Calu3 (cell line): Measurements from ENCODE around the gene PODXL. TPM values are rescaled to one million over a fixed set of nuclear protein-coding genes. Genes with fewer than 3 reads are reported as not detected.

Source experiments
- BruUV-seq: library from RNA; stranded (reverse); fragments of 400-500 nt; replicated peaks from 2 replicates; lab custom pipeline; 2021; lab: Mats Ljungman, UMichigan
- CTCF ChIA-PET: fragments of 300-600 bp; sonication (Branson Sonifier 250); formaldehyde crosslinking; loops from one replicate; lab custom pipeline; 2022; ENCODE audit warnings: antibody characterized with exemption; lab: Charles Lee
- DNase-seq: peaks from one replicate; pipeline ENCODE4 v3.0.0; 2022
- H3K27ac Mint-ChIP-seq: one replicate; pipeline ENCODE4 v1.8.0; 2022; ENCODE audit warnings: mixed read lengths; ENCODE audit not compliant: unreplicated experiment
- H3K27me3 Mint-ChIP-seq: one replicate; pipeline ENCODE4 v1.8.0; 2022; ENCODE audit warnings: mixed read lengths; ENCODE audit not compliant: unreplicated experiment
- H3K36me3 Mint-ChIP-seq: one replicate; pipeline ENCODE4 v1.8.0; 2022; ENCODE audit warnings: mild to moderate bottlenecking, moderate library complexity, mixed read lengths; ENCODE audit not compliant: insufficient read depth, unreplicated experiment
- H3K4me1 Mint-ChIP-seq: one replicate; pipeline ENCODE4 v1.8.0; 2022; ENCODE audit warnings: mild to moderate bottlenecking, low read depth, mixed read lengths; ENCODE audit not compliant: unreplicated experiment
- H3K4me3 Mint-ChIP-seq: one replicate; pipeline ENCODE4 v1.8.0; 2022; ENCODE audit warnings: mild to moderate bottlenecking, low read depth, moderate library complexity, mixed read lengths; ENCODE audit not compliant: unreplicated experiment
- H3K9me3 Mint-ChIP-seq: one replicate; pipeline ENCODE4 v1.8.0; 2022; ENCODE audit warnings: low read depth, mixed read lengths; ENCODE audit not compliant: unreplicated experiment
- intact Hi-C: fragments of 100-400 bp; cut with micrococcal nuclease; formaldehyde crosslinking; loops from one replicate; pipeline ENCODE4 v1.10.0; 2022; ENCODE audit not compliant: unreplicated experiment
- total RNA-seq: library from RNA; stranded (reverse); gene quantifications from 2 replicates; pipeline ENCODE4 v1.2.3, GENCODE V29; 2022
- TF ChIP-seq, protein P1 (sequence below): fragments of 200-600 bp; IDR thresholded peaks from one replicate; pipeline ENCODE4 v1.8.0; 2022; ENCODE audit warnings: antibody characterized with exemption; ENCODE audit not compliant: unreplicated experiment

PODXL gene
- total RNA-seq, 1 experiment from 2014 or later: 15.5 TPM

DNA sequence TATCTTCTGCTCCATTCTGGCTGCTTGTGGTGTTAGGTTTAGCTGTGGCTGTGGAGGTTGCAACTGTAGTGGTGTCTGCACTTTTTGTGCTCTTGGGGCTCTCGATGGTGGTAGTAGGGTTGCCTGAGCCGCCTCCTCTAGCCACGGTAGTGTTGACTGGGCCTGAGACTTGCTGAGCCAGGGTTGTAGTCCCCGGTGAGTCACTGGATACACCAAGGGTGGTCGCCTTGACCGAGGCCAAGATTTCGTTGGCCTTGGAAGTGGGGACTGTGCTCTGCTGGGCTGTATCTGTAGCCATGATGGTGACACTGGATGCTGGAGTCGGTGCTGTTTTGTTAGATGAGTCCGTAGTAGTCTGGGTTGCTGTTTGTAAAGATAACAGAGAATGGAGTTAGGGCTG lies 45.4 kb downstream of the PODXL start:
- no TSS peak for BruUV-seq
- H3K36me3 Mint-ChIP-seq: peaks cover 10% of the 10 kb centered on the region

DNA sequence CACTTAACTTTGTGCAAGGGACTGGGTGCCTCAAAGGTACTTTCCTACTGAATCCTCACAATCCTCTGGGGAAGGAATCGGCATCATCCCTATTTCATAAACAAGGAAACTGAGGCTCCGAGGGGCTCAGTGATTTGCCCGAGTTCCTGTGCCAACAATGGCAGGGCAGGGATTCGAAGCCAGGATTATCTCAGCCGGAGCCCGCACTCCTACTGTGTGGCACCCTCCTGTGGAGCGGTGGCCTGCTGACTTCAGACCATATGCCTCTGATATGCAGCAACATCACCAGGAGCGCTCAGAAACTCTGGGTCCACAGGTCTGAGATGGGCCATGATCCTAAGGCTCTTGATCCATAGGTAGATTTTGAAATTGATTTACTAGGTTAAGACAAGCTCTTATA lies 46.6 kb downstream of the PODXL start:
- Mint-ChIP-seq H3K4me1 (peaks cover 10% of the 10 kb centered on the region), H3K27me3 (no peaks in the 10 kb centered on the region), H3K4me3 (no peak overlapping the region), H3K36me3 (peaks cover 15% of the 10 kb centered on the region), H3K27ac (no peak overlapping the region), H3K9me3 (no peaks in the 10 kb centered on the region)
- intact Hi-C loops: no loop called here
- TF ChIP-seq, protein P1, sequence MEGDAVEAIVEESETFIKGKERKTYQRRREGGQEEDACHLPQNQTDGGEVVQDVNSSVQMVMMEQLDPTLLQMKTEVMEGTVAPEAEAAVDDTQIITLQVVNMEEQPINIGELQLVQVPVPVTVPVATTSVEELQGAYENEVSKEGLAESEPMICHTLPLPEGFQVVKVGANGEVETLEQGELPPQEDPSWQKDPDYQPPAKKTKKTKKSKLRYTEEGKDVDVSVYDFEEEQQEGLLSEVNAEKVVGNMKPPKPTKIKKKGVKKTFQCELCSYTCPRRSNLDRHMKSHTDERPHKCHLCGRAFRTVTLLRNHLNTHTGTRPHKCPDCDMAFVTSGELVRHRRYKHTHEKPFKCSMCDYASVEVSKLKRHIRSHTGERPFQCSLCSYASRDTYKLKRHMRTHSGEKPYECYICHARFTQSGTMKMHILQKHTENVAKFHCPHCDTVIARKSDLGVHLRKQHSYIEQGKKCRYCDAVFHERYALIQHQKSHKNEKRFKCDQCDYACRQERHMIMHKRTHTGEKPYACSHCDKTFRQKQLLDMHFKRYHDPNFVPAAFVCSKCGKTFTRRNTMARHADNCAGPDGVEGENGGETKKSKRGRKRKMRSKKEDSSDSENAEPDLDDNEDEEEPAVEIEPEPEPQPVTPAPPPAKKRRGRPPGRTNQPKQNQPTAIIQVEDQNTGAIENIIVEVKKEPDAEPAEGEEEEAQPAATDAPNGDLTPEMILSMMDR: no peak
- BruUV-seq: no TSS peak
- CTCF ChIA-PET: no interaction called here
- DNase-seq: no peak

More for the DNA sequence above, 45.4 kb downstream of the PODXL start:
- Mint-ChIP-seq H3K9me3 (no peaks in the 10 kb centered on the region), H3K27me3 (no peaks in the 10 kb centered on the region), H3K4me3 (no peak overlapping the region), H3K4me1 (peaks cover 10% of the 10 kb centered on the region), H3K27ac (no peak overlapping the region)
- no peak for DNase-seq
- TF ChIP-seq, protein P1: no peak
- CTCF ChIA-PET: no interaction called here
- intact Hi-C loops: no loop called here

DNA sequence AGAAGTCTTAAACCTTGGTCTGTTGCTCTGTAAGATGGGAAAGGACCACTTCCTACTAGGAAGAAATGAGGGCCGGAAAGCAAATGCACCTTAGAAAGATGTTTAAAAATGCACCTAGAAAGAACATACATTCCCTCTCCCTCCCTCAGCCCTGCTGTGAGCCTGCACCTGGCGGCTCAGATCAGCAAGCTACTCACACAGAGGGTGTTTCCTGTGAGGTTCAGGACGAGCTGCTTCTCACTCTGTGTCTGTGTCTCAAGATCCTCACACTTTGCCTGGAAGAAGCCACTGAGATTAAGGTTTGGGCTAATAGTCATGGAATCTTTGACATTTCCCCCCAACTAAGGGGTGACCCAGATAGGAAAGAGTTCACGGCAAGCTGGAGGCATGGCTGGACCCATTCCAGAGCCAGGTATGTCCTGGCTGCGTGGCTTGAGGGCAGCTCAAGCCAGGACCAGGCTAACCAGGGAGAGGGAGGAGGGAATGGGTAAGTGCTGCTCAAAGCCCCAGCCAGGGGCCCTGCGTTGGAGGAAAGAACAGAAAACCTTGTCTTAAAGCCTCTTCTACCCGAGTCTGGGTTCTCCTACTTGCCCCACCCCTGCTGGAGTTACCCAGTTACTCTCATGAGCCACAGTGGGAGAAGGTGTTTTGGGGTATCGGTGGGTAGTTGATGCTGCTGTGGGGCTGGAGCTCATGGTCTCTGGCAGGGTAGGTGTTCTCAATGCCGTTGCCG lies 47.5 kb downstream of the PODXL start:
- Mint-ChIP-seq H3K27ac (no peak overlapping the region), H3K4me3 (no peak overlapping the region), H3K4me1 (peaks cover 10% of the 10 kb centered on the region), H3K27me3 (no peaks in the 10 kb centered on the region), H3K9me3 (no peaks in the 10 kb centered on the region), H3K36me3 (peaks cover 18% of the 10 kb centered on the region)
- CTCF ChIA-PET: interaction anchor here (0.6 to 1.2 kb wide), 3 partner anchors 54 to 146 kb away, joined by 3 to 4 read pairs (median 3); no protein-coding TSS in a partner anchor
- intact Hi-C loops: loop anchor here (1.0 kb wide), 1 partner anchor 145 kb away; no protein-coding TSS in a partner anchor
- no TSS peak for BruUV-seq
- TF ChIP-seq, protein P1: no peak
- no peak for DNase-seq

DNA sequence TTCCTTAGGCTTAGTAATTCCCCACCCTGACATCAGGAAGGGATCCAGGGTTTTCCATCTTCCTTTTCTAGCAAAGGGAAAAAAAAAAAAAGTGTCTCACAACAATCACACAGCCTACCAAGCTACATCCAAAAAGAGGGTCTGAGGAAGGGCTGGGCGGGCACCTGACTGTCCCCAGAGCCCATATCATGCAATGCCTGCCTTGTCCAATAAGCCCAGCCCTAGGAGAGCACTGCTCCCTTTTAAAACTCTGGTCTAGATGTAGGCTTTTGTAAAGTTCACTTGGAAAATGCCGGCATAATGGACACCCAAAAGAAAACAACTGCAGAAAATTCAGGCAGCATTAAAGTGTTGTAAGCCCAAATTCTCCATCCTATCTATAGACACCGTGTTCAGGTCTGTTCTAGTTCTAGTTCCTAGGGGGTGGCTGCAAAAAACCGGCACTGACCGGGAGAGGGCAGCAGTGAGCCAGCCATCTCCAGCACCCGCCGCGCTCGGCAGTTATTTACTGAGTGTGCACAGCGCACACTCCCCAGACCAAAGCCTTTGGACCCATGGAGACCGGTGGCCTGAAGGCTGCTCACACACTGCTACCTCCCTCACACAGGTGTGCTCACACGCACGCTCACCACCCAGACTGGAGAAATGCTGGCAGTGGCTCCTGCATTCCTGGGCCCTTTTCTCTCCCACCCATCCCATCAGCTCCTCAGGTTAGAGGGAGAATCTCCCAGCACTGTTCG lies 48.7 kb downstream of the PODXL start:
- Mint-ChIP-seq H3K27ac (no peak overlapping the region), H3K9me3 (no peaks in the 10 kb centered on the region), H3K27me3 (no peaks in the 10 kb centered on the region), H3K36me3 (peaks cover 20% of the 10 kb centered on the region), H3K4me1 (peaks cover under 1% of the 10 kb centered on the region), H3K4me3 (no peak overlapping the region)
- DNase-seq: peak; percentile 87
- intact Hi-C loops: loop anchor here (1.0 kb wide), 1 partner anchor 147 kb away; no protein-coding TSS in a partner anchor
- CTCF ChIA-PET: interaction anchor here (0.7 to 1.2 kb wide), 3 partner anchors 145 to 435 kb away, joined by 3 to 4 read pairs (median 3); no protein-coding TSS in a partner anchor
- TF ChIP-seq, protein P1: peak; percentile 80
- BruUV-seq: no TSS peak
